ENCODE results near the gene REL. TPM values are rescaled to one million over a fixed set of nuclear protein-coding genes. Genes with fewer than 3 reads are reported as not detected.
"Not testable (repeated sequence)": the region's sequence is repeated elsewhere in the genome, so short reads cannot be mapped to it uniquely, and the experiment has no call there.

REL gene
- total RNA-seq, 2 donors from 2014 or later = 10.4 to 11.2 TPM

DNA sequence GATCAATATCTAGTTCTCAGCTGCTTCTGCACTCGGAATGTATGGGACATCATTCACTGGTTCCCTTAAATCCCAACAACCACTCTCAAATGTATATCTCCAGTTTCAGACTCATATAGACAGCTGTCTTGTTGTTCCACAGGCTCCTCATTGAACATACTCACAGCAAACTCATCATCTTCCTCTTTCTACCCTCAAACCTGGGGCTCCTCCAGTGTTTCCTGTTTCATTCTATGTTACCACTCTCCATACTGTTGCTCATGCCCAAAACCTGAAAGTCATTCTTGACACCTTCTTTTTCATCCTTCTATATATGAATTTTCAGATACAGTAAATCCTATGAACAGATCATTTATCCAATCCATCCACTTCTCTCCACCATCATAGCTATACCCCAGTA is 18.7 kb upstream of the REL start:
- H3K27ac ChIP-seq = no peak overlapping the region
- H3K4me1 ChIP-seq = no peaks in the 10 kb centered on the region
- H3K4me3 ChIP-seq = no peak overlapping the region
- ATAC-seq (no peak), DNase-seq (no peak)
- 88 to 89% methylated on average over 1 of the region's 1 CpG for WGBS, 2 donors
- no peaks in the 10 kb centered on the region for H3K36me3 ChIP-seq (replicated peaks in 1 of 2; ENCODE audit: insufficient read depth in 1 of 2, low read depth in 2 of 2)
- H3K27me3 ChIP-seq = no peaks in the 10 kb centered on the region
- H3K9me3 ChIP-seq = no peaks in the 10 kb centered on the region
- no peak for TF ChIP-seq POLR2A (IDR thresholded peaks at IDR 0.05)
- TF ChIP-seq, protein P1, sequence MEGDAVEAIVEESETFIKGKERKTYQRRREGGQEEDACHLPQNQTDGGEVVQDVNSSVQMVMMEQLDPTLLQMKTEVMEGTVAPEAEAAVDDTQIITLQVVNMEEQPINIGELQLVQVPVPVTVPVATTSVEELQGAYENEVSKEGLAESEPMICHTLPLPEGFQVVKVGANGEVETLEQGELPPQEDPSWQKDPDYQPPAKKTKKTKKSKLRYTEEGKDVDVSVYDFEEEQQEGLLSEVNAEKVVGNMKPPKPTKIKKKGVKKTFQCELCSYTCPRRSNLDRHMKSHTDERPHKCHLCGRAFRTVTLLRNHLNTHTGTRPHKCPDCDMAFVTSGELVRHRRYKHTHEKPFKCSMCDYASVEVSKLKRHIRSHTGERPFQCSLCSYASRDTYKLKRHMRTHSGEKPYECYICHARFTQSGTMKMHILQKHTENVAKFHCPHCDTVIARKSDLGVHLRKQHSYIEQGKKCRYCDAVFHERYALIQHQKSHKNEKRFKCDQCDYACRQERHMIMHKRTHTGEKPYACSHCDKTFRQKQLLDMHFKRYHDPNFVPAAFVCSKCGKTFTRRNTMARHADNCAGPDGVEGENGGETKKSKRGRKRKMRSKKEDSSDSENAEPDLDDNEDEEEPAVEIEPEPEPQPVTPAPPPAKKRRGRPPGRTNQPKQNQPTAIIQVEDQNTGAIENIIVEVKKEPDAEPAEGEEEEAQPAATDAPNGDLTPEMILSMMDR (IDR thresholded peaks at IDR 0.05) = no peak
- intact Hi-C loops (cut with DNase I) = no loop called here

DNA sequence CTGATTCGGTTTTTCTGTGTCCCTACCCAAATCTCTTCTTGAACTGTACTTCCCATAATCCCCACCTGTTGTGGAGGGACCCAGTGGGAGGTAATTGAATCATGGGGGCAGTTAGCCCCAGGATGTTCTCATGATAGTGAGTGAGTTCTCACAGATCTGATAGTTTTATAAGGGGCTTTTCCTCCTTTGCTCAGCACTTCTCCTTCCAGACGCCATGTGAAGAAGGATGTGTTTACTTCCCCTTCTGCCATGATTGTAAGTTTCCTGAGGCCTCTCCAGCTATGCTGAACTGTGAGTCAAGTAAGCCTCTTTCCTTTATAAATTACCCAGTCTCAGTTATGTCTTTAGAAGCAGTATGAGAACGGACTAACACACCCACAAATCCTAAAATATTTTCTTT is 16.0 kb upstream of the REL start:
- intact Hi-C loops (cut with DNase I); H3K4me3 ChIP-seq; H3K9me3 ChIP-seq; DNase-seq; H3K4me1 ChIP-seq; H3K27me3 ChIP-seq; H3K36me3 ChIP-seq (replicated peaks in 1 of 2; ENCODE audit: insufficient read depth in 1 of 2, low read depth in 2 of 2); H3K27ac ChIP-seq; ATAC-seq: not testable (repeated sequence)
- WGBS, 2 donors = 68 to 86% methylated on average over 3 of the region's 3 CpGs

DNA sequence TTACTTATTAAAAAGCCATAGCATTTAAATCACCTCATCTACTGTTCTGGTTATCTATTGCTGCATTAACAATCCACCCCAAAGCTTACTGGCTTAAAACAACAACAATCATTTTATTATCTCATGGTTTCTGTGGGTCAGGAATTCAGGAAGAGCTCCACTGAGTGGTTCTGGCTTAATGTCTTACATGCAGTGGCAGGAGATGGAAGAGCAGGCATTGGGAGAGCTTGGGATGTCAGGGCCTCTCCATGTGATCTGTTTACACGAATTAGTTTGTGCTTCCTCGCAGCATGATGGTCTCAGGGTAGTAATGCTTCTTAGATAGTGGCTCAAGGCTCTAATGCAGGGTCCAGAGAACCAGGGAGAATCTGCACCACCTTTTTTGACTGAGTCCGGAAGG is 14.4 kb upstream of the REL start:
- TF ChIP-seq, protein P1 (IDR thresholded peaks at IDR 0.05) = no peak
- TF ChIP-seq POLR2A (IDR thresholded peaks at IDR 0.05) = no peak
- Histone ChIP-seq H3K27me3 (no peaks in the 10 kb centered on the region), H3K27ac (no peak overlapping the region), H3K9me3 (no peaks in the 10 kb centered on the region), H3K36me3 (replicated peaks in 1 of 2; ENCODE audit: insufficient read depth in 1 of 2, low read depth in 2 of 2) (no peaks in the 10 kb centered on the region), H3K4me3 (no peak overlapping the region), H3K4me1 (no peaks in the 10 kb centered on the region)
- 76 to 96% methylated on average over 3 of the region's 3 CpGs for WGBS, 2 donors
- intact Hi-C loops (cut with DNase I) = no loop called here
- ATAC-seq = no peak
- no peak for DNase-seq

DNA sequence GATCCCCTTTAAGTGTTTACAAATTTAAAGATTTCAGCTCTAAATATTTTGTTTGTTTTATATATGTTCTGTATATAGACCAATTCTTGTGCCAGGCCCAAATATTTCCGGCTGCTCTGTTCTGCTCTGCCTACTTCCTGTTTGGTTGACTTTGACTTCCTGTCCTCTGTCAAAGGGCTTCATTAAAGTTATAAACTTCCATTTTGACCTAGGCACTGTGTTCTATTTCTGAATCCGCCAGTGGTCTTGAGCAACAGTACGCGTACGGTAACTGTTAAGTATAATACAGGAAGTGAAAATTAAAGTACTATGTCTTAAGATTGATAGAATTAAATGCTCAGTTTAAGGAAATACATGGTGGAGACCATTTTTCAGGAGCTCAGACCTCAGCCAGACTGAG is 13.5 kb upstream of the REL start:
- H3K27ac ChIP-seq = peak overlapping the region in 1 of 4 donors; percentile 37
- no peak for ATAC-seq

DNA sequence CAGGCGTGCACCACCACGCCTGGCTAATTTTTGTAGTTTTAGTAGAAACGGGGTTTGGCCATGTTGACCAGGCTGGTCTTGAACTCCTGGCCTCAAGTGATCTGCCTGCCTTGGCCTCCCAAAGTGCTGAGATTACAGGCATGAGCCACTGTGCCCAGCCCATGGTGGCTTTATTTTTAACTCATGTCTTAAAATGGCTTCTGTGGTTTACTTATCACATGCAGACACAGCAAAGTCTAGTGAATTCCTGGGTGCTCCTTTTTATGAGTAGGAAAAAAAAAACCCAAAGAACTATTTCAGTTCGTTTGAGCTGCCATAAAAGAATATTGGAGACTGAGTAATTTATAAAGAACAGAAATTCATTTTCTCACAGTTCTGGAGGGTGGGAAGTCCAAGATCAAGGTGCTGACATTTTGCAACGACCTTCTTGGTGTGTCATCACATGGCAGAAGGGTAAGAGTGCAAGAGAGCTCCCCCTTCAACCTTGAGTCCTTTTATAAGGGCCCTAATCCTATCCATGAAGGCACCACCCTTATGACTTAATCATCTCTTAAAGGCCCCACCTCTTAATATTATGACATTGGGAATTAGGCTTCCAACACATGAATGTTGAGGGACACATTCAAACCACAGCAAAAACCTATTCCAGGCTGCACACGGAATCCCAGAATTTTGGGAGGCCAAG is 12.6 kb upstream of the REL start:
- H3K27ac ChIP-seq = peak overlapping the region in 1 of 4 donors; percentile 37
- no peak for ATAC-seq
- intact Hi-C loops (cut with DNase I) = no loop called here

More for the DNA sequence above, 13.5 kb upstream of the REL start:
- no peak for TF ChIP-seq POLR2A (IDR thresholded peaks at IDR 0.05)
- TF ChIP-seq, protein P1 (IDR thresholded peaks at IDR 0.05) = no peak
- H3K4me3 ChIP-seq = no peak overlapping the region
- no peaks in the 10 kb centered on the region for H3K36me3 ChIP-seq (replicated peaks in 1 of 2; ENCODE audit: insufficient read depth in 1 of 2, low read depth in 2 of 2)
- 63 to 81% methylated on average over 5 of the region's 5 CpGs for WGBS, 2 donors
- no peaks in the 10 kb centered on the region for H3K9me3 ChIP-seq
- intact Hi-C loops (cut with DNase I) = no loop called here
- DNase-seq = peak in 1 of 4 donors; percentile 62
- H3K4me1 ChIP-seq = no peaks in the 10 kb centered on the region
- H3K27me3 ChIP-seq = no peaks in the 10 kb centered on the region

More for the DNA sequence above, 12.6 kb upstream of the REL start:
- Histone ChIP-seq H3K27me3 (no peaks in the 10 kb centered on the region), H3K9me3 (no peaks in the 10 kb centered on the region), H3K4me1 (no peaks in the 10 kb centered on the region), H3K36me3 (replicated peaks in 1 of 2; ENCODE audit: insufficient read depth in 1 of 2, low read depth in 2 of 2) (no peaks in the 10 kb centered on the region), H3K4me3 (no peak overlapping the region)
- WGBS, 2 donors = 84% methylated on average over 6 of the region's 6 CpGs
- no peak for TF ChIP-seq POLR2A (IDR thresholded peaks at IDR 0.05)
- TF ChIP-seq, protein P1 (IDR thresholded peaks at IDR 0.05) = no peak
- DNase-seq = no peak
